Mesenchymal stem cell (in vitro differentiated cells and primary cell): ENCODE data around the gene NAT14.

Experiments
- DNase-seq: peaks from one replicate; pipeline ENCODE4 v3.0.0-alpha.2; 2013
- H2AFZ ChIP-seq: one replicate; pipeline ENCODE4 v1.6.1; 2013; ENCODE audit warnings: low read depth, mild to moderate bottlenecking, control low read depth, inconsistent platforms, low read length, moderate library complexity
- H2AK5ac ChIP-seq: 2 replicates; pipeline ENCODE4 v1.6.1; 2013; ENCODE audit warnings: low read length, moderate library complexity, mild to moderate bottlenecking, inconsistent platforms; ENCODE audit not compliant: severe bottlenecking
- H2BK120ac ChIP-seq: one replicate; pipeline ENCODE4 v1.6.1; 2013; ENCODE audit warnings: low read depth, mild to moderate bottlenecking, inconsistent platforms, low read length, moderate library complexity
- H2BK12ac ChIP-seq, 2 experiments: one replicate each; pipeline ENCODE4 v1.6.1; 2013; ENCODE audit warnings: inconsistent platforms in 2 of 2, low read length in 2 of 2, mild to moderate bottlenecking in 2 of 2, moderate library complexity in 2 of 2, control low read depth in 1 of 2
- H2BK15ac ChIP-seq: one replicate; pipeline ENCODE4 v1.6.1; 2013; ENCODE audit warnings: mild to moderate bottlenecking, low read depth, inconsistent platforms; ENCODE audit not compliant: poor library complexity, severe bottlenecking
- H2BK5ac ChIP-seq: 2 replicates; pipeline ENCODE4 v1.6.1; 2013; ENCODE audit warnings: low read depth, mild to moderate bottlenecking, low read length, control low read depth, inconsistent platforms; ENCODE audit not compliant: poor library complexity, severe bottlenecking
- H3K14ac ChIP-seq, 2 experiments: one replicate each; pipeline ENCODE4 v1.6.1; 2013; ENCODE audit warnings: inconsistent platforms in 2 of 2, low read length in 2 of 2, control low read depth in 1 of 2, mild to moderate bottlenecking in 1 of 2, moderate library complexity in 1 of 2
- H3K18ac ChIP-seq, 2 experiments: one replicate each; pipeline ENCODE4 v1.6.1; 2013; ENCODE audit warnings: inconsistent platforms in 2 of 2, low read length in 2 of 2, control low read depth in 1 of 2, low read depth in 1 of 2, mild to moderate bottlenecking in 1 of 2
- H3K23ac ChIP-seq, 2 experiments: one replicate each; pipeline ENCODE4 v1.6.1; 2013; ENCODE audit warnings: inconsistent platforms in 2 of 2, low read length in 2 of 2, mild to moderate bottlenecking in 2 of 2, moderate library complexity in 2 of 2, control low read depth in 1 of 2
- H3K27ac ChIP-seq: 2 replicates; pipeline ENCODE4 v1.5.1; 2013; ENCODE audit warnings: mild to moderate bottlenecking, moderate library complexity, low read length, control low read depth, inconsistent platforms; ENCODE audit not compliant: poor library complexity, severe bottlenecking
- H3K27me3 ChIP-seq, 2 experiments: 2 replicates each; pipeline versions ENCODE4 v1.6.1 to v1.7.0; 2013; ENCODE audit warnings: low read length in 2 of 2, mild to moderate bottlenecking in 2 of 2, moderate library complexity in 2 of 2, control low read depth in 1 of 2, inconsistent platforms in 1 of 2; ENCODE audit not compliant: control insufficient read depth in 1 of 2, insufficient read depth in 1 of 2
- H3K36me3 ChIP-seq, 2 experiments: 2 replicates each; pipeline versions ENCODE4 v1.6.1 to v1.7.0; 2013; ENCODE audit warnings: low read length in 2 of 2, control low read depth in 1 of 2, inconsistent platforms in 1 of 2, low read depth in 1 of 2, mild to moderate bottlenecking in 1 of 2; ENCODE audit not compliant: insufficient read depth in 2 of 2, control insufficient read depth in 1 of 2
- H3K4ac ChIP-seq, 2 experiments: one replicate each; pipeline ENCODE4 v1.6.1; 2013; ENCODE audit warnings: inconsistent platforms in 2 of 2, low read length in 2 of 2, mild to moderate bottlenecking in 2 of 2, moderate library complexity in 2 of 2, control low read depth in 1 of 2, low read depth in 1 of 2
- H3K4me1 ChIP-seq: 2 replicates; pipeline ENCODE4 v1.6.1; 2013; ENCODE audit warnings: low read depth, low read length, control low read depth; ENCODE audit not compliant: control insufficient read depth, insufficient read depth
- H3K4me2 ChIP-seq: 2 replicates; pipeline ENCODE4 v1.6.1; 2013; ENCODE audit warnings: low read length, mild to moderate bottlenecking, inconsistent platforms; ENCODE audit not compliant: poor library complexity, severe bottlenecking
- H3K4me3 ChIP-seq, 2 experiments: 2 replicates each; pipeline versions ENCODE4 v1.5.1 to v1.7.0; 2013; ENCODE audit warnings: low read length in 2 of 2, mild to moderate bottlenecking in 2 of 2, control low read depth in 1 of 2, low read depth in 1 of 2; ENCODE audit not compliant: insufficient read depth in 1 of 2
- H3K79me1 ChIP-seq: replicated peaks from 2 replicates; pipeline ENCODE4 v1.6.1; 2013; ENCODE audit warnings: mild to moderate bottlenecking, control low read depth, low read length, inconsistent platforms; ENCODE audit not compliant: poor library complexity, severe bottlenecking
- H3K9ac ChIP-seq: 2 replicates; pipeline ENCODE4 v1.7.0; 2013; ENCODE audit warnings: mild to moderate bottlenecking, low read length, moderate library complexity
- H3K9me3 ChIP-seq: 2 replicates; pipeline ENCODE4 v1.7.0; 2013; ENCODE audit warnings: mild to moderate bottlenecking, low read length; ENCODE audit not compliant: control insufficient read depth
- H4K8ac ChIP-seq: one replicate; pipeline ENCODE4 v1.6.1; 2013; ENCODE audit warnings: inconsistent platforms, mild to moderate bottlenecking, low read length, moderate library complexity
- H4K91ac ChIP-seq: one replicate; pipeline ENCODE4 v1.6.1; 2013; ENCODE audit warnings: mild to moderate bottlenecking, low read length, inconsistent platforms
- WGBS: methylation state at CpG from one replicate; pipeline ENCODE4 v1.1.7; 2013; ENCODE audit warnings: mixed read lengths; 5-methylcytosine and 5-hydroxymethylcytosine counted together

The NAT14 gene

DNA sequence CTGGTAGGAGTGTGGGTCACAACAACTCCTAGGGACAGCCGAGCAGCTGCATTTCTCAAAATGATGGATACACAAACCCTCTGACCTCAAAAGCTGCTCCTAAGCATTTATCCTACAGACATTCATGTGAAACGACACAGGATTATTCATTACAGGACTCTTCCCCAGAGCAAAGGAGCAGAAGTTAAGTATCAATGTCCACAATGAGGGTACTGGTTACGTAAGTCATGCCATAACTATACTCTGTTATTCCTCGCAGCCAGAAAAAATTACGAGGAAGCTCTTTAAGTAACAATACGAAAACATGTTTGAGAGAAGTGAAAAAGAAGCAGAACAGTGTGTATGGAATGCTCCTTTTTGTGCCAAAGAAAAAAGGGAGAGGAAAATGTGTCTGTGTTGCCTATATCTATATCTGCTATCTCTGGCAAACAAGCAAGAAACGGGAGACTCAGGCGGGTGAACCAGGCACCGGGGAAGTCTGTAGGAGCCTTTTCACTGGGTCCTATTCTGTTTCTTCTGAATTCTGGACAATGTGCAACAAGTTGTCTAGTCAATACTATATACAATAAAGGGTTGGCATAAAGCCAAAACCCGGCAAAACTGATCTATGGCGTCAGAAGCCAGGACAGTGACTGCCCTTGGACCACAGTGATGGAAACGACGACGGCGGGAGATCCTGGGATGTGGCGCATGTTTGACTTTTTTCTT is 24.9 kb upstream of the NAT14 start:
- Histone ChIP-seq H3K36me3 (peaks cover 6 to 19% of the 10 kb centered on the region in 2 experiments), H2BK15ac (no peak overlapping the region), H3K79me1 (peaks cover 22% of the 10 kb centered on the region), H2BK12ac (no peak overlapping the region), H3K9me3 (no peaks in the 10 kb centered on the region), H2AFZ (no peak overlapping the region), H3K4me3 (peak overlapping the region in 1 of 2 experiments; percentile 95), H3K18ac (no peak overlapping the region), H3K27me3 (no peaks in the 10 kb centered on the region), H3K14ac (no peak overlapping the region), H3K4ac (no peak overlapping the region), H3K4me2 (peak overlapping the region; percentile 86), H3K23ac (no peak overlapping the region), H4K91ac (no peak overlapping the region), H3K27ac (no peak overlapping the region), H2BK5ac (no peak overlapping the region), H2AK5ac (peak overlapping the region; percentile 35), H3K9ac (peak overlapping the region; percentile 96), H4K8ac (no peak overlapping the region), H3K4me1 (peaks cover 15% of the 10 kb centered on the region), H2BK120ac (no peak overlapping the region)
- 47% methylated on average over 16 of the region's 16 CpGs for WGBS
- DNase-seq, result peak; percentile 73

- Histone ChIP-seq H3K18ac (peak overlapping the region; percentile 95 to 98), H3K23ac (no peak overlapping the region), H2AFZ (no peak overlapping the region), H3K36me3 (peaks cover 0 to 13% of the 10 kb centered on the region in 2 experiments), H3K14ac (no peak overlapping the region), H3K9me3 (no peaks in the 10 kb centered on the region), H3K4me3 (peak overlapping the region; percentile 86 to 95), H2BK5ac (peak overlapping the region; percentile 51), H3K27me3 (no peaks in the 10 kb centered on the region), H2BK12ac (peak overlapping the region in 1 of 2 experiments; percentile 50), H3K4me2 (peak overlapping the region; percentile 86), H4K91ac (no peak overlapping the region), H3K4me1 (peaks cover 17% of the 10 kb centered on the region), H3K27ac (peak overlapping the region; percentile 70), H2AK5ac (peak overlapping the region; percentile 65), H3K4ac (peak overlapping the region in 1 of 2 experiments; percentile 62), H4K8ac (no peak overlapping the region), H3K79me1 (peaks cover 18% of the 10 kb centered on the region), H2BK15ac (no peak overlapping the region), H3K9ac (peak overlapping the region; percentile 96), H2BK120ac (no peak overlapping the region)
- 8% methylated on average over 24 of the region's 24 CpGs for WGBS
- peak; percentile 83 for DNase-seq
Observed at GRCh38 chr19:55460670-55461258, 24.2 kb upstream of the NAT14 start.

DNA sequence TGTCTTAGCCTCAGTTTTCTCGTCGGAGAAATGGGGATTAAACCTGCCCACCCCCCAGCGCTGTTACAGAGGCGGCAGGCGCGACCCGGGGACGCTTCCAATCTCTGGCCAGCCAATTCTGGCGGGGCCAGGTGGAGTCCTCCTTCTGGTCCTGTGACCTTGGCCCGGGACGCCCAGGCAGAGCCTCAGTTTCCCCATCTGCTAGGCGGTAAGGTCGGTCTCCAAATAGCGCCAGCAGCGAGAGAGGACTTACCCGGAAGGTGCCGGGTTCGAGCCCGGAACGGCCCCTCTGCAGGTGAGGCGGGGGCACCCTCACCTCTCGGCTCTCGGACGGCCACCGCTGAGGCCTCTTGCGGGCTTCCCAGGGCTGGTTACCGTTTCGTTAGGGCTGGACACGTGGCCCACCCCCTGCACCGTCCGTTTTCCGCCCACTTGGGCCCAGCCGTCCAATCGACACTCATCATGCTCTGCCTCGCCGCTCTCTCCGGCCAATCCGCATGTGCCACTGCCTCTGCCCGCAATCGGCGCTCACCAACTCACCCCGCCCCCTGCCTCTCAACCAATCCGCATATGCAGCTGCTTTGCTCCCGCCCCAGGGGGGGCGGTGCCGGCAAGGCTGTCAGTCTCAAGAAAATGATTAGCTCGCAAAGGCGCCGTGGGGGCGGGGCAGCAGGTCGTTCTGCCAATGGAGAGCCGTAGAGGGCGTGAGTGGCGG is 23.6 kb upstream of the NAT14 start, which contains the start of gene ISOC2:
Gene ISOC2, minus strand, starts transcription at position 384 of the 715 bp plus-strand sequence. CDS start 5,156 bp downstream, outside the sequence.
- H3K18ac ChIP-seq, result peak within 1 kb of the TSS; percentile 95 to 98
- peak within 1 kb of the TSS; percentile 70 for H3K27ac ChIP-seq
- no peaks in the 10 kb centered on the region for H3K9me3 ChIP-seq
- H3K79me1 ChIP-seq, result peaks cover 14% of the 10 kb centered on the region
- peak within 1 kb of the TSS; percentile 91 for H4K91ac ChIP-seq
- H2BK15ac ChIP-seq, result peak within 1 kb of the TSS; percentile 33
- H3K14ac ChIP-seq, result peak within 1 kb of the TSS in 1 of 2 experiments; percentile 50
- DNase-seq, result peak; percentile 100
- 1% methylated on average over 54 of the region's 54 CpGs for WGBS
- H3K4me2 ChIP-seq, result peak within 1 kb of the TSS; percentile 86
- H3K23ac ChIP-seq, result peak within 1 kb of the TSS in 1 of 2 experiments; percentile 46
- H3K4me3 ChIP-seq, result peak within 1 kb of the TSS; percentile 86 to 99
- peak within 1 kb of the TSS; percentile 47 for H4K8ac ChIP-seq
- no peaks in the 10 kb centered on the region for H3K27me3 ChIP-seq
- peak within 1 kb of the TSS; percentile 65 for H2AK5ac ChIP-seq
- H3K4ac ChIP-seq, result peak within 1 kb of the TSS; percentile 77 to 99
- H2BK12ac ChIP-seq, result peak within 1 kb of the TSS in 1 of 2 experiments; percentile 50
- peak within 1 kb of the TSS; percentile 96 for H3K9ac ChIP-seq
- H3K4me1 ChIP-seq, result peaks cover 17% of the 10 kb centered on the region
- H2AFZ ChIP-seq, result peak within 1 kb of the TSS; percentile 87
- H3K36me3 ChIP-seq, result peaks cover 0 to 6% of the 10 kb centered on the region in 2 experiments
- peak within 1 kb of the TSS; percentile 4 for H2BK120ac ChIP-seq
- peak within 1 kb of the TSS; percentile 51 for H2BK5ac ChIP-seq
